Coronary artery (tissue), 2 donors: ENCODE results near the gene RSBN1L.

Experiments used
- DNase-seq: peaks from one replicate; pipeline ENCODE4 v3.0.0-alpha.2; 2017; ENCODE audit warnings: low spot score
- H3K27ac ChIP-seq, 2 donors: fragments of 200-600 bp; sonication (generic); one replicate each; pipeline ENCODE4 v1.5.1; 2016 to 2019
- H3K4me3 ChIP-seq: fragments of 200-600 bp; sonication (generic); 2 replicates; pipeline ENCODE4 v1.5.1; 2016; ENCODE audit warnings: mild to moderate bottlenecking, moderate library complexity
- TF ChIP-seq, protein P1 (sequence below): fragments of 200-600 bp; sonication (generic); IDR thresholded peaks from one replicate; pipeline ENCODE4 v1.5.1; 2019; ENCODE audit warnings: antibody characterized with exemption

RSBN1L gene

DNA sequence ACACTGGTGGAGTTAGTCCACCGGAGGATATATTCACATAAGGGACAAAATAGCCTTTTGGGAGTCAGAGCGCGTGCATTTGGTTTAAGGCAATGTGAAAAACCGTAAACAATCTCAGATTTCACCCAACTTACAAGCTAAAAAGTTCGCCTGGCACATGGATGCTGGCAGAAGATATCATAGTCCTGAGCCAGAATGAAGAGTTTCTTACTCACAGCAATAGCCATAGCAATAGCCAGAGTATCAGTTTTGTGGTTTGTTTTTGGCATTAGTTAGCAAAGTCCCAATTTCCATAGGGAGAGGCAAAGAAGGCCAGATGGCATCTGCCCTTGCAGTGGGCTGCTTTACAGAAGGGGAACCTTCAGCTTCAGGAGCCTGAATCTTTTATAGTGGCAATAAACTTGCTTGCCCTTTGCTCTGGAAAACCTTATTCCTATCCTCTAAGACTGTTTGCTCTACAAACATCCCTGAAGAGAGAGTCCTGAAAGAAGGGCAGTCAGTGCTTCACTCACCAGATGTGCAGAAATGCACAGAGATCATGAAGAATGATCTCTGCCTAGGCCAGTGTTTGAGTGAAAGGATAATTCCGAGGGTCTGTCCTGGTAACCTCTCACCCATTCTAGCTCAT lies 28.7 kb upstream of the RSBN1L start:
- H3K4me3 ChIP-seq, result no peak overlapping the region
- TF ChIP-seq, protein P1, sequence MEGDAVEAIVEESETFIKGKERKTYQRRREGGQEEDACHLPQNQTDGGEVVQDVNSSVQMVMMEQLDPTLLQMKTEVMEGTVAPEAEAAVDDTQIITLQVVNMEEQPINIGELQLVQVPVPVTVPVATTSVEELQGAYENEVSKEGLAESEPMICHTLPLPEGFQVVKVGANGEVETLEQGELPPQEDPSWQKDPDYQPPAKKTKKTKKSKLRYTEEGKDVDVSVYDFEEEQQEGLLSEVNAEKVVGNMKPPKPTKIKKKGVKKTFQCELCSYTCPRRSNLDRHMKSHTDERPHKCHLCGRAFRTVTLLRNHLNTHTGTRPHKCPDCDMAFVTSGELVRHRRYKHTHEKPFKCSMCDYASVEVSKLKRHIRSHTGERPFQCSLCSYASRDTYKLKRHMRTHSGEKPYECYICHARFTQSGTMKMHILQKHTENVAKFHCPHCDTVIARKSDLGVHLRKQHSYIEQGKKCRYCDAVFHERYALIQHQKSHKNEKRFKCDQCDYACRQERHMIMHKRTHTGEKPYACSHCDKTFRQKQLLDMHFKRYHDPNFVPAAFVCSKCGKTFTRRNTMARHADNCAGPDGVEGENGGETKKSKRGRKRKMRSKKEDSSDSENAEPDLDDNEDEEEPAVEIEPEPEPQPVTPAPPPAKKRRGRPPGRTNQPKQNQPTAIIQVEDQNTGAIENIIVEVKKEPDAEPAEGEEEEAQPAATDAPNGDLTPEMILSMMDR, result no peak
- no peak for DNase-seq

DNA sequence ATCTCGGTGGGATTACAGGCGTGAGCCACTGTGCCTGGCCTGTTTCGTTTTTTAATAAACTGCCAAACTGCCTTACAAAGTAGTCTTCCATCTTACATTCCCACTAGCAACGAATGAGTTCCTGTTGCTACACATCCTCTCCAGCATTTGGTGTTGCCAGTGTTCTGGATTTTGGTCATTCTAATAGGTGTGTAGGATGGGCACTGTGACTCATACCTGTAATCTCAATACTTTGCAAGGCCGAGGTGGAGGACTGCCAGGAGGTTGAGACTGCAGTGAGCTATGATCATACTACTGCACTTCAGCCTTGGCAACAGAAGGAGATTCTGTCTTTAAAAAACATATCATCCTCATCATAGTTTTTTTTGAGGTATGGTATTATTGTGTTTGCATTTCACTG lies 21.4 kb upstream of the RSBN1L start:
- no peak for DNase-seq
- no peak overlapping the region for H3K27ac ChIP-seq
- H3K4me3 ChIP-seq, result no peak overlapping the region
- TF ChIP-seq, protein P1, result no peak

More for the DNA sequence above, 28.7 kb upstream of the RSBN1L start:
- no peak overlapping the region for H3K27ac ChIP-seq

DNA sequence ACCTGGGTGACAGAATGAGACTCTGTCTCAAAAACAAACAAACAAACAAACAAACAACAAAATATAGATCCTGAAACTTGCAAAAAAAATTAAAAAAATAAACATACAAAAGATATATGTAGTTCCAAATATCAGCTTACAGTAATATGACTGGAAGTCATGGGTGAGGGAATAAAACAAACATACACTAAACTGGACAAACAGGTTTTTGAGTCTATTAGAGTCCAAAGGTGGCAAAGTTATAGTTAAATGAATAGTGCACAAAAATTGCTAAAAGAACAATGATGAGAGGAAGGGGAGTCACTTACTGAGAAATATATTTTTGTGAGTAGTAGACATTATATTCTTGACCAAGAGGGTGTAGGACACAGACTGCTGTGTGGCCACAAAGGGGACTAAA lies 16.7 kb upstream of the RSBN1L start:
- Histone ChIP-seq H3K4me3 (no peak overlapping the region), H3K27ac (no peak overlapping the region)
- TF ChIP-seq, protein P1, result no peak
- no peak for DNase-seq

DNA sequence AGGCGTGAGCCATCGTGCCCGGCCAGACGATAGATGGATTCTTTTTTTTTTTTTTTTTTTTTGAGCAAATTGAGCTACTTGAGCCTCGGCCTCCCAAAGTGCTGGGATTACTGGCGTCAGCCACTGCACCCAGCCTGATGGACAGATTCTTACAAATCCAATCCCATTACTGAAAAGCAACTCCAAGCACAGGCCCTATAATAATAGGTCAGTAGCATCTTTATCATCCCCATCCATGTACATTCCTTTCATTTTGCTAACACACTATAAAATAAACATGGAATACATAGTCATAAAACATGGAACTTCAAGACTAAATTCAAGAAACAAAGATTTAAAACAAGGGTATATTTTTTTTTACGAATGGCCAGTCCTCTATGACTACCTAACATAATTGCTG lies 16.0 kb upstream of the RSBN1L start:
- TF ChIP-seq, protein P1, result no peak
- Histone ChIP-seq H3K27ac (no peak overlapping the region), H3K4me3 (no peak overlapping the region)
- no peak for DNase-seq

DNA sequence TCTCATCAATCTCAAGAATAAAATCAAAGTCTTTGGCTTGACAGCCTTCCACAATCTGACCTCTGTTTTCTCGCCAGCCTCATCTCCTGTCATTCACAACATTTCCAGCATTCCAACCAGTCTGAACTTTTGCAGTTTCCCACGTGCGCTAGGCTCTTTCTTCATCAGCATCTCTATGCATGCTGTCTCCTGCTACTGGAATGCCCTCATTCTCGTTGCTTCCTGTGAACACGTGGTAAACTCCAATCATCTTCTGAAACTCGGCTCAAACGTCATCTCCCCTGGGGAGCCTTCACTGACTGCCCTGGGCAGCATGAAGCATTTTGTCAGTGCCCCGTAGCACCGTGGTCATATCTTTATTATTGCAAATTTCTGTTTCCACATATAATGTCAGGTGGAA lies 12.2 kb upstream of the RSBN1L start:
- no peak overlapping the region for H3K27ac ChIP-seq
- DNase-seq, result no peak
- H3K4me3 ChIP-seq, result no peak overlapping the region
- TF ChIP-seq, protein P1, result no peak

DNA sequence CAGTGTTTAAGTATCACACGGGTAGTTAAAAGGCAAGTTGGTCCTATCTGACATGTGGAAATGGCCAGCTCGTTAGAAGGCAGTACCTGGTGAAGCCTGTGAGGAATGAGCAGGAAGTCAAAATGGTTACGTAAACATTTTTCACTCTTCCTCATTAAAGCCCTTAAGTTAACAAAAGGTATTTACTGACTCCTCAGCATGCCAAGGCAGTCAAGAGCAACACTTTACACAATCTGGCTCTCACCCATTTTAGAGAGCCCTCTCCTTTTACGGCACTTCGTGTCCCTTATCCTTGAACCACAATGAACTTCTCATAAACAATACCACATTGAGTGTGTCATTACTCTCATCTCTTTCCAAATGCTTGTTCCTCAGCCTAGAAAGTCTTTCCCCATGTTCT lies 11.0 kb upstream of the RSBN1L start:
- H3K27ac ChIP-seq, result no peak overlapping the region
- H3K4me3 ChIP-seq, result no peak overlapping the region
- no peak for DNase-seq
- TF ChIP-seq, protein P1, result no peak

DNA sequence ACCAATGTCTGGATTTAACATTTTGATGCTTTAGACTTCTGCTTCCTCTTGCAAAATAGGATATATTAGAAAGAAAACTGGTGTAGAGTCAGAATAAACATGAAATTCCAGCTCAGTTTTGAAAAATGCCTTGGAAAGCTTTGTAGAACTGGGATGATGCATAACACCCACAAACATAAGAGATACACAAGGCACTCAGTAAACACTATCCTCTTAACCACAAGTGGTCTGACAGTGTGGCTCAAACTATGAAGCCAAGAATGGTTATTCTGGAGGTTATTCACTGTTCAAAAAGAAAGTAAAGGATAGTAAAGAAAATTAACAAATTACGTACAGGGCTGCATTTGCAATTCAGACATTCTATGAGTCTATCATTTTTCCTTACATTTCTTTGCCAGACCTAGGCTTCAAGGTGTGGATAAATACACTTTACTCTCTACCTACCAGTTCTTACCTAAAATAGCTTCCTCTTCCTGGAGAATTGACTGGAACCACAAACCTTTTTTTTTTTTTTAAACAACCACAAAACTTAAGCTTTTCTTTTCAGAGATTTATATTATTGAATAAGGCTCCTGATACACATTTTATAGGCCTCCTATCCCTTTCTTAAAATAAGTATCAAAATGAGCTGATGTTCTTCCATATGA lies 9.0 kb upstream of the RSBN1L start:
- no peak overlapping the region for H3K27ac ChIP-seq
- no peak for DNase-seq
- TF ChIP-seq, protein P1, result no peak
- H3K4me3 ChIP-seq, result no peak overlapping the region
